Activated CD8-positive, alpha-beta memory T cell treated with anti-CD3 and anti-CD28 coated beads, Interleukin-2, amount 50 U/mL, for 1 hour (primary cell): ENCODE results near the gene XXYLT1.

Experiments used
- DNase-seq: peaks from one replicate; pipeline ENCODE4 v3.0.0-alpha.2; 2020; ENCODE audit errors: extremely low read depth

XXYLT1 gene

DNA sequence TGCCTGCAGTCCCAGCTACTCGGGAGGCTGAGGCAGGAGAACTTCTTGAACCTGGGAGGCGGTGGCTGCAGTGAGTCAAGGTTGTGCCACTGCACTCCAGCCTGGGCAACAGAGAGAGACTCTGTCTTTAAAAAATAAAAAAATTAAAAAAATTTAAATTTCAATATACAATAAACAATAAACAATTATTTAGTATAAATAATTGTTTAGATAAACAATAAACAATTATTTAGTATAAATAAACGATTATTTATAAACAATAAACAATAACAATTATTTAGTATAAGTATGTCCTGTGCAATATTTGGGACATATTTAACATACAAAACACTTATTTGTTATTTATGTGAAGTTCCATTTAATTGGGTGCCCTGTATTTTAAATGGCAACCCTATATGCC, 119.6 kb downstream of the XXYLT1 start:
- no peak for DNase-seq

GRCh38 chr3:195150181-195151118, 120.5 kb downstream of the XXYLT1 start:
- no peak for DNase-seq

DNA sequence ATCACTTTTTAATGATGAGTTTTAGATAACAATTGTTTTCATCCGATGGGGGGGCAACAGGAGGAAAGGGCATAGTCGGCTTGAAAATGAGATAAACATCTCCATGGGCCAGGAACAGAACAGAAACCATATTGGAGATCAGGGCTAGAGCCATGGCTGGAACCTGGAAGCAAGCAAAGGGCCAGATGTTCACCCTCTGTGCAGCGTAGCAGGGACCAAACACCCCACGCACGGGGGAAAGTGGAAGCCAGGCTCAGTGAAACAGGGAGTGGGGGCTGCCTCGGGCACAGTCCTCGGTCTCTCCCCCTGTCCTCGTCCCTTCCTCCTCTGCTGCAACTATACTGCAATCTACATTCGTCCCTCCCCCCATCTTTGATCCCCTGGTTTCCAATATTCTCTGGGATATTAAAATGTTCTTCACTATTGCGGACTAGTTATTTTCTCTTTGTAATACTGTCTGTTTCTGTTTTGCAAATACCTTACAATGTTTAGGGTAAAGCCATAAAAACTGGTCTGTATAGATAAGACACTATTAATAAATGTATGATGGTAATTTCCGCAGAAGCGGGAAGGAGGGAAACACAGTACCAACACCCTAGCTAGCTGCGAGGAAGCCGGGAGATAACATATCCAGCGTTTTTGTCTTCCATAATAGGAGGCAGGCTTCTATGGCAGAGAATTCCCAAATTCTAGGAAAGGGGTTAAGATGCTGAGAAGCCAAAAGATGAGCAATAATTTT, 121.5 kb downstream of the XXYLT1 start:
- no peak for DNase-seq

- DNase-seq = no peak
These were observed 122.4 kb downstream of the XXYLT1 start for GRCh38 chr3:195148549-195148948.

GRCh38 chr3:195147649-195148080, 123.3 kb downstream of the XXYLT1 start:
- no peak for DNase-seq

GRCh38 chr3:195146131-195146530, 124.8 kb downstream of the XXYLT1 start:
- DNase-seq = no peak

- no peak for DNase-seq
These were observed 125.4 kb downstream of the XXYLT1 start for GRCh38 chr3:195145579-195145978.

DNA sequence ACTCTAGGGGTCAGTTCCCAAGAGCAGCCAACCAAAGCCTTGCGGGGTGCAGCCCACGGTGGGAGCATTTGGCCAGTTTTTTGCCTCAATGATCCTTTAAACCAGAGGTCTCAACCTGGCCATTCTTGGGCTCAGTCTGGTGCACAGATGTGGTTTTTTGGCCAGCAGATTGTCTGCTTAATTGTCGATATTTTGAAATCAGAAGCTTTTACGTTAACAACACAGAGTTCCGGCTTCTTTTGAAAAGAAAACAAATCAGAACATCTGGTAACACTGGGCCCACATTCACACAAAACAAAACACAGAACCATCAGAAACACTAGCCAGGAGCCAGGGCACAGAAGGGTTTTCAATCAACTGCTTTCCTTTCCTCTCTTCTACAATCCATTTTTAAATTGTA, 127.7 kb downstream of the XXYLT1 start:
- DNase-seq = no peak

DNA sequence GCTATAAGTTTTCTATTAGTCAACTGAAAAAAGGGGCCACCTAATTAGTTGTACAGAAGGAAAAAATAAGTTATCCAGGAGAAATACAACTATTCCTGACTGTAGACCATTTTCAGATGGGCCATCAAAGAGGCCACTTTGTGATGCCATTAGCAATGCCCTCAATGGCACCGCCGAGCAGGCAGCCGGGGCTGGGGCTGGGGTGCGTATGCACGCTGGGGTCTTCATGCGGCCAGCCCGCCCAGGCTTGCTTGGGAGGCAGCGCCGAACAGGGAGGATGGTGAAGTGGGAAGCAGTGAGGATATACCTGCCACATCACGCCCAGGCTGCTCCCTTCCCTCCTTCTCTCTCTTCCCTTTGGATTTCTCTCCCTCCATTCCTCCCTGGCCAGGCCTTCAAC, 128.4 kb downstream of the XXYLT1 start:
- no peak for DNase-seq

DNA sequence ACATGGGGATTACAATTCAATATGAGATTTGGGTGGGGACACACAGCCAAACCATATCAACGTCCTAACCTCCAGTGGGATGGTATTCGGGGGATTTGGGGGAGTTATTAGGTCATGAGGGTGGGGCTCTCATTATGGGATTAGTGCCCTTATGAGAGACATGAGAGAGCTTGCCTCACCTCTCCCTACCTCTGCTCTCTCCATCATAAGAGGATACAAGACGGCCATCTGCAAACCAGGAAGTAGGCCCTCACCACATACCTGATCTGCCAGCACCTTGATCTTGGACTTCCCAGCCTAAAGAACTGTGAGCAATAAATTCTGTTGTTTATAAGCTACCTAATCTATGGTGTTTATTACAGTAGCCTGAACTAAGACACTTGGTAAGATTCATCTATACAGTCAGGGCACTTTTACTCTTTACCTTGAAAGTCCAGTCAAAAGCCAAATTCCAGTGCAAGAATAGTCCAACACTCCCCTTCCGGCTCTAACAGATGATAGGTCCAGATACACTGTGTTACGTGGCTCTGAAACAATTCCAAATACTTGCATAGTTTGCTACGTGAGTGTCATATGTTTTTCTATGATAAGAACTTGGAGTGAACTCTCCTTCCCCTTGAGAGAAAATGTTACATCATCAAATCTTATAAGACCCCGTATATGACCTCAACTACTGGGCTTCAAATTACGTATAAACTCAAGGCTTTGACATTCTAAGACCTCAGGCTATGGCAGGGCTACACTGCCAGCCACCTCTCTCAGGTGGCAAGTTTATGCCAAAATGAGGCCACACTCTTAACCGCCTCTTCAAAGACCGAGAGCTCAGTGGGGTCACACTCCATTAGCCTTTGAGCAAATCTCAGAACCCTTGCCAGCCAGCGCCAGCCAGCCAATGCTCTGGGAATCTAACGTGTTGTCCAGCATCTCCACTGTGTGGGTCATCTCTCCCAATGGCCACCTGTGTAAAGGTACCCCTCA, 129.9 kb downstream of the XXYLT1 start:
- DNase-seq = no peak

DNA sequence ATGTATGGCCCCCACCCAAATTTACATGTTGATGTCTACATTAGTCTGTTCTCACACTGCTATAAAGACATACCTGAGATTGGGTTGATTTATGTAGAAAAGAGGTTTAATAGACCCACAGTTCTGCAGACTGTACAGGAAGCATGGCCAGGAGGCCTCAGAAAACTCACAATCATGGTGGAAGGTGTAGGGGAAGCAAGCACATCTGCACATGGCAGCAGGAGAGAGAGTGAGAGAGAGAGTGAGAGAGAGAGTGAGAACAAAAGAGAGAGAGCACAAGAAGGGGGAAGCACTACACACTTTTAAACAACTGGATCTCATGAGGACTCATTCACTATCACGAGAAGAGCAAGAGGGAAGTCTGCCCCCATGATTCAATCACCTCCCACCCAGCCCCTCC, 130.5 kb downstream of the XXYLT1 start:
- DNase-seq = no peak

- no peak for DNase-seq
These were observed 131.1 kb downstream of the XXYLT1 start for GRCh38 chr3:195139876-195140240.

DNA sequence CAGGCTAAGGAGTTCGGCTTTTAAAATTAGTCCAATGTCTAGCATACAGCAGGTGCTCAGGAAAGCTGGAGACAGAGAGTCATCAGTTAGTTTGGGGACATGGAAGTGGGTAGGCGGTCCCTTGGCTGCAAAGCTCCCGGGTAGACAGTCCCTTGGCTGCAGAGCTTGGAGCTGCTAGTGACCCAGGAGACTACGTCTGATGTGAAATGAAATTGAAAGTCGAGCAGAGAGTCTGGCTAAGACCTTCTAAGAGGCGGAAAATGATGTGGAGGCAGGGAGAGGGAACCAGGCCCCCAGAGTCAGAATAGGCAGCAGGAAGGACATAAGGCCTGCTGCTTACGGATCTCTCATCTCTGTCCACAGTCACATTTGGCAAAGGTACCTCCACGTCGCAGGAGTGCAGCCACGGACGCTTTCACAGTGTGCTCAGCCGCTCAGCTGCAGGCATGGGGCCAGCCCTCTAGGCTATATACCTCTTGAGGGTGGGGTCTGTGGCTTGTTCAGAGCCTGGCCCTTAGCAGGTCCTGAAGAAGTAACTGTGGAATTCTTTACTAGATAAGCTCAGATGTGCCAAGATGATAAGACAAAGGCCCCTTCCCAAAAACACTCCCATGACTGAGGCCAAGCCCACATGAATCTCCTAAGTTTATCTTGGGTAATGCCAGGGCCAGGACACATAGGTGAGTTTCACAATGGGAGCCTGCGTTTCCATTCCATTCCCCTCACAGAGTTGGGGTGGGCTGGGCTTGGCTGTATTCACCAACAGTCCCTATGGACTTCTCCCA, 131.7 kb downstream of the XXYLT1 start:
- DNase-seq = no peak

DNA sequence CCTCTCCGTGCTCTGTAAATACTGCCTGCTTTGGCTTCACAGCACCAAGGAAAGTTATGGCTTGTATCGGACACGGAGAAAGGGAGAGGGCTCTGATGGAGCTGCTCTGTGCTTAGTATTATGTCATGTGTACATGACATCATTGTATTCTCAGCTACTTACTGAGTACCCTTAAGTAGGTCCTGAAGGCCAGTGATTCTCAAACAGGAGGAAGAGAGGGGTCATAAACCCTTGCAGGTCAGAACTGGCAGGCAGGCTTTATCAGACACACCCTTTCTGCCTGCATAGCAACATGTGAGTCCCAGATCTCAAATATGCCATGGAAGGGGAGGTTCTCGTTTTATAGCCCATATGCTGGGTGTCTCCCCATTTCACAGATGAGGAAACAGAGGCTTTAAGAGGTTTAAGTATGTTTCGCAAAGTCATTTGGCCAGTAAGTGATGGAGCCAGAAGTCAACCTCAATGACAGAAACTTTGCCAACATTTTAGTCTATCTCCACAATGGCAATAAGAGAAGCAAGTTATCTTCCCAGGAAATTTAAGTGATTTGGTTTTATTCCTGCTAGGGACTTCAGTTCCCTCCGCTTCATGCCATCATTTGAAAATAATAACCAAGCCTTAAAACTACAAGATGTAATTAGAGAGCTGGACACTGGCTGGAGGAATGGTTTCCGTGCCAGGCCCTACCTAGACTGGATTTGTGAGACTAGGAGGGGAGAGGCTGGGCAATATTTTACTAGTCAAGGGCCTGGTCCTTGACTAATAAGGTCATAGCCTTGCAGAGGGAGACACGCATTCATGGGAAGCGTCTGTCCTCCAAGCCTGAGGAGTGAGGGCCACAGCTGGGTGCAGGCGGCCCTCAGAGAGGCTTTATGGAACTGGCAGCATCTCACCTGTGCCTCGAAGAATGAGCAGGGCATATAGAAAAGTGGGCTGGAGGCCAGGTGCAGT, 133.0 kb downstream of the XXYLT1 start:
- DNase-seq = no peak

- no peak for DNase-seq
These were observed 135.0 kb downstream of the XXYLT1 start for GRCh38 chr3:195135917-195136316.

DNA sequence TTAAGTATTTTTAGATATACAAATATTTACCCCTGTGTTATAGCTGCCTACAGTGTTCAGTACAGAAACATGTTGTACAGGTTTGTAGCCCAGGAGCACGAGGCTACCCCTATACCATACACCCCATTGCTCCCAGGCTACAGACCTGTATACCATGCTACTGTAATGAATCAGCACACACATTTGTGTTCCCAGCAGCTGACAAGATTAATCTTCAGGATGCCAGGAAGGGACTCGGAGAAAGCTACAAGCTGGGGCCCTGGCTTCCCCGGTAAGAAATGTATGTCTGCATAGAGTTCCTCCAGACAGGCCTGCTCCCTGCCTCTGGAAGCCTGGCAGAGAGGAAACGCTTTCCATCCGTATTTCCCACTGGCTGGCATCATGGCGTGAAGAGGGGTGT, 136.5 kb downstream of the XXYLT1 start:
- DNase-seq = no peak

DNA sequence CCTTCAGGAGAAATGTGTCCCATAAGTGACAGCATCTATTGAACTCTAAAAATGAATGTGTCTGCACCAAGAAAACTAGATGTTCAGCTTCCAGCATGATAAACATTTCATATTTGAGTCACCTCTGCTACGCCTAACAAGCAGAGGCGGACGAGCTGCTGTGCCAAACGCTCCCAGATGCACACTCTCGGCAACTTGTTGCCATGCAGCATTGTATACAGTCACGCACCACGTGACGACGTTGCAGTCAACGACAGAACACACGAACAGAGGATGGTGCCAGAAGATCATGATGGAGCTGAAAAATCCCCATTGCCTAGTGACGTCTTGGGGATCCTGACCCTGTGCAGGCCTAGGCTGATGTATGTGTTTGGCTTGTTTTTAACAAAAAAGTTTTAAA, 137.5 kb downstream of the XXYLT1 start:
- no peak for DNase-seq

DNA sequence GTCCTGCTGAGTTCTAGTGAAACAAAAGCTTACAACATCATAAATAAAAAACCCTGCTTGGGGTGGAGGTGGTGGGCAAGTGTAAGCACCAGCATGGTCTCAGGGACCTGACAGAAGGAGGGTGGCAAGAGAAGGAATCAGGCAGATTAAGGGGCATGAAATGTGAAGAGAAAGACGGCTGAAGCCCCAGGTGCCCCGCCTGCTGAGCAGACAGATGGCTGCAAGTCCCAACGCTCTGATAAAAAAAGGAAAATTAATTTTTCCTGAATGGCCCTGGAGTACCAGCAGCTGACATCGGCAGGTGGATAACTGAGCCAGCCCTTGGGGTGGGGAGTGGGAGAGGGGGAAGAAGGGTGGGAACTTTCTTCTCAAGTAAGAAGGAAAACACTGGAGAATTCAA, 137.9 kb downstream of the XXYLT1 start:
- DNase-seq = no peak

DNA sequence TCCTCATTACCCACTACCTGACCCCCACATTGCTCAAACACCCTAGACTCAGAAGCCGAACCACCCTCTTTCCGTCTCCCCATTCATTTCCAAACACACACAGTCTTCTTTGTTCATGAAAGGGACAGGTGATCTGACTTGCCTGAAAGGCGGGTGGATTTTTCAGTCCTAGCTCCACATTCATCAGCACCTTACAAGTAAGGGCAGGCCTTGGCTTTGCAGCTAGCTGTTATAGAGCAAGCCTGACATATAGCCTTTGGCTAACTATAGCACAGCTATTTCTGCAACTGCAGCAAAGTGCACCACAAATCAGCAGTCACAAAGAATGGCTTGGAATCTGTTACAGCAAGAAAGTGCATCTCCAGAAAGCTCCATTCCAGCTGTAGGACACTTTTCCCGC, 139.8 kb downstream of the XXYLT1 start:
- no peak for DNase-seq
